IMR-90 (cell line): ENCODE data around the gene ZNF507.

ENCODE experiments used
- BHLHE40 ChIP-seq: fragments of 150-350 bp; IDR thresholded peaks from 2 replicates; pipeline ENCODE4 v1.6.1; 2016; ENCODE audit warnings: mild to moderate bottlenecking, low read depth, low read length
- POLR2A ChIP-seq: IDR thresholded peaks from 2 replicates; pipeline ENCODE4 v1.6.1; 2012; ENCODE audit warnings: mild to moderate bottlenecking, low read depth, low read length
- RCOR1 ChIP-seq: IDR thresholded peaks from 2 replicates; pipeline ENCODE4 v1.6.1; 2012; ENCODE audit warnings: mild to moderate bottlenecking, low read length, improper control_type of control experiment; ENCODE audit not compliant: insufficient replicate concordance
- TF ChIP-seq, protein P1 (sequence below): conservative IDR thresholded peaks from 2 replicates; pipeline ENCODE4 v1.5.1; 2012; ENCODE audit warnings: mild to moderate bottlenecking, low read depth, low read length, improper control_type of control experiment

DNA sequence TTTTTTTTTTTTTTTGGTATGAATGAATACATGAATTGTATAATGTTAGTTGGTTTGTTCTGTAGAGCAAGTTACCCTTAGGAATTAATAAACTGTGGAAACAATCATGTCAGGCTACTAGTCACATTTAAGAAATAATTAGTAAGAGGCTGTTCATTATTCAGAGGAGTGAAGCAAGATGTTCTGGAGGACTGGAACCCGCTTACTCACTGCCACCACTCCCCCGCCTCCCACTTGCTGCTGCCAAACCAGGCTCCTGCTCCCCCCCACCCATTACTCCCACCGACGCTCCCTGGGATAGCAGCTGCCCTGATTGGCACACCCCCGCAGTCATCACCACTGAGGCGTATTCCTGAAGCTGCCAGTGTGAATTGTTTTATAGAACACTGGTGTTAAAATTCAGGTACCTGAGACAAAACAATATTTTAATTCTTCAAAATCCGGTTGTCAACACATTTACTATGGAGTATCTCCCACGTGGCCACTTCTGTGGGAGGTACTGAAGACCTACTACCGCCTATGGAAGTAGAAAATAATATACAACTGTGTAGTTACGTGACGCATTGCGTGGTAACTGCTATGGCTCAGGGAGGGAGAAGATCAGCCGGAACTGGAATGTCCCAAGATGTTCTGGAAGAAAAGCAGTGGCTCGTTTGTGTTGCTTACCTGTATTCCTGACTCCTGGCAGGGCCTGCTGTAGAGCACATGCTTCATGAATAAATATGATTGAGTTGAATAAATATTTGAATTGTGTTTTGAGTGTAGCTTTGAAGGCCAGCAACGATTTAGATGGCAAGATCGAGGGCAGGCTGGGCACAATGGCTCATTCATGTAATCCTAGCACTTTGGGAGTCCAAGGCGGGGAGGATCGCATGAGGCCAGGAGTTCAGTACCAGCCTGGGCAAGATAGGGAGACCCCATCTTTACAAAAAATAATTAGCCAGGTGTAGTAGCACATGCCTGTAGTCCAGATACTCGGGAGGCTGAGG, 61.9 kb downstream of the ZNF507 start:
- TF ChIP-seq RCOR1, result no peak
- TF ChIP-seq, protein P1, sequence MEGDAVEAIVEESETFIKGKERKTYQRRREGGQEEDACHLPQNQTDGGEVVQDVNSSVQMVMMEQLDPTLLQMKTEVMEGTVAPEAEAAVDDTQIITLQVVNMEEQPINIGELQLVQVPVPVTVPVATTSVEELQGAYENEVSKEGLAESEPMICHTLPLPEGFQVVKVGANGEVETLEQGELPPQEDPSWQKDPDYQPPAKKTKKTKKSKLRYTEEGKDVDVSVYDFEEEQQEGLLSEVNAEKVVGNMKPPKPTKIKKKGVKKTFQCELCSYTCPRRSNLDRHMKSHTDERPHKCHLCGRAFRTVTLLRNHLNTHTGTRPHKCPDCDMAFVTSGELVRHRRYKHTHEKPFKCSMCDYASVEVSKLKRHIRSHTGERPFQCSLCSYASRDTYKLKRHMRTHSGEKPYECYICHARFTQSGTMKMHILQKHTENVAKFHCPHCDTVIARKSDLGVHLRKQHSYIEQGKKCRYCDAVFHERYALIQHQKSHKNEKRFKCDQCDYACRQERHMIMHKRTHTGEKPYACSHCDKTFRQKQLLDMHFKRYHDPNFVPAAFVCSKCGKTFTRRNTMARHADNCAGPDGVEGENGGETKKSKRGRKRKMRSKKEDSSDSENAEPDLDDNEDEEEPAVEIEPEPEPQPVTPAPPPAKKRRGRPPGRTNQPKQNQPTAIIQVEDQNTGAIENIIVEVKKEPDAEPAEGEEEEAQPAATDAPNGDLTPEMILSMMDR, result no peak
- TF ChIP-seq POLR2A, result no peak
- TF ChIP-seq BHLHE40, result no peak
